K562 (cell line): ENCODE measurements around the gene EXOSC2. TPM values are rescaled to one million over a fixed set of nuclear protein-coding genes. Genes with fewer than 3 reads are reported as not detected.

Source experiments
- DPF2 ChIP-seq: fragments of 450-650 bp; IDR thresholded peaks from 2 replicates; pipeline ENCODE4 v1.6.1; 2016
- FIP1L1 ChIP-seq: fragments of 200-400 bp; formaldehyde crosslinking; IDR thresholded peaks from 2 replicates; pipeline ENCODE4 v1.6.1; 2018; ENCODE audit warnings: mild to moderate bottlenecking, low read depth, low read length; ENCODE audit not compliant: poor library complexity, severe bottlenecking
- NFRKB ChIP-seq: fragments of 450-650 bp; IDR thresholded peaks from 2 replicates; pipeline ENCODE4 v1.6.1; 2016; ENCODE audit warnings: low read depth
- RBM15 ChIP-seq: fragments of 200-400 bp; formaldehyde crosslinking; IDR thresholded peaks from 2 replicates; pipeline ENCODE4 v1.6.1; 2018; ENCODE audit warnings: mild to moderate bottlenecking, low read length, moderate library complexity; ENCODE audit not compliant: insufficient read depth
- SAP30 ChIP-seq: fragments of 200-600 bp; sonication (generic); IDR thresholded peaks from 2 replicates; pipeline ENCODE4 v1.6.1; 2012; ENCODE audit warnings: borderline replicate concordance, low read depth, mild to moderate bottlenecking, moderate library complexity, low read length, control low read depth, inconsistent platforms; ENCODE audit not compliant: insufficient read depth, poor library complexity, severe bottlenecking
- SIN3A ChIP-seq, 2 experiments: fragments of 150-350 bp in 1 of 2; IDR thresholded peaks; 2 replicates each; pipeline ENCODE4 v1.6.1; 2011 to 2016; ENCODE audit warnings: borderline replicate concordance in 2 of 2, low read depth in 2 of 2, low read length in 2 of 2, mild to moderate bottlenecking in 2 of 2, moderate library complexity in 2 of 2; ENCODE audit not compliant: control insufficient read depth in 1 of 2
- SOX6 ChIP-seq: fragments of 450-650 bp; IDR thresholded peaks from 2 replicates; pipeline ENCODE4 v1.6.1; 2014; ENCODE audit warnings: mild to moderate bottlenecking
- SRSF3 ChIP-seq: fragments of 200-400 bp; formaldehyde crosslinking; IDR thresholded peaks from 2 replicates; pipeline ENCODE4 v1.6.1; 2016; ENCODE audit warnings: mild to moderate bottlenecking, low read length, moderate library complexity; ENCODE audit not compliant: insufficient read depth
- TAF7 ChIP-seq: fragments of 450-650 bp; IDR thresholded peaks from 2 replicates; pipeline ENCODE4 v1.6.1; 2016; ENCODE audit warnings: missing genetic modification characterization, missing compliant biosample characterization
- TFAM ChIP-seq: fragments of 250-450 bp; sonication (Bioruptor Pico); conservative IDR thresholded peaks from 2 replicates; pipeline ENCODE4 v1.5.0; 2021; ENCODE audit warnings: mild to moderate bottlenecking, moderate library complexity
- ZNF431 ChIP-seq: sonication (generic); formaldehyde crosslinking; IDR thresholded peaks from 2 replicates; pipeline ENCODE4 v1.8.0; 2022; ENCODE audit warnings: mild to moderate bottlenecking, missing genetic modification reagents
- polyA plus RNA-seq, 8 experiments: library from polyadenylated mRNA; depleted of rRNA in 4 of 8; stranded (reverse) in 5 of 8; unstranded in 3 of 8; fragments of >200 nt; fragmentation: Nextera tagmentation in 2 of 8; fragmentation: Illumina TruSeq in 1 of 8; extraction: Ambion mirVana in 2 of 8; extraction: Trizol in 1 of 8; gene quantifications; 2 replicates each; pipeline versions ENCODE4 v1.2.1 to v1.2.3, GENCODE V29; 2011 to 2014; ENCODE audit warnings: inconsistent platforms in 1 of 8, missing spikeins in 1 of 8
- total RNA-seq, 7 experiments: library from RNA; depleted of rRNA in 6 of 7; stranded (reverse); fragments of >200 nt in 6 of 7; fragmentation: Illumina TruSeq in 2 of 7; extraction: Trizol in 2 of 7; gene quantifications; 2 replicates each; pipeline versions ENCODE4 v1.2.1 to v1.2.3, GENCODE V29; 2011 to 2021; ENCODE audit warnings: low replicate concordance in 1 of 7
- TF ChIP-seq, protein P1 (sequence below): fragments of 450-650 bp; IDR thresholded peaks from 2 replicates; pipeline ENCODE4 v1.6.1; 2016; ENCODE audit warnings: mild to moderate bottlenecking, moderate library complexity
- TF ChIP-seq, protein P2 (sequence below): sonication (generic); formaldehyde crosslinking; IDR thresholded peaks from 2 replicates; pipeline ENCODE4 v1.8.1; 2023; ENCODE audit warnings: mild to moderate bottlenecking, missing genetic modification reagents

The EXOSC2 gene
- total and polyA plus RNA-seq, 9 of the 15 experiments (the other 6 are each of a cell fraction or from before 2014, with no cell fraction given): 46.0 to 101 (median 77.6) TPM

DNA sequence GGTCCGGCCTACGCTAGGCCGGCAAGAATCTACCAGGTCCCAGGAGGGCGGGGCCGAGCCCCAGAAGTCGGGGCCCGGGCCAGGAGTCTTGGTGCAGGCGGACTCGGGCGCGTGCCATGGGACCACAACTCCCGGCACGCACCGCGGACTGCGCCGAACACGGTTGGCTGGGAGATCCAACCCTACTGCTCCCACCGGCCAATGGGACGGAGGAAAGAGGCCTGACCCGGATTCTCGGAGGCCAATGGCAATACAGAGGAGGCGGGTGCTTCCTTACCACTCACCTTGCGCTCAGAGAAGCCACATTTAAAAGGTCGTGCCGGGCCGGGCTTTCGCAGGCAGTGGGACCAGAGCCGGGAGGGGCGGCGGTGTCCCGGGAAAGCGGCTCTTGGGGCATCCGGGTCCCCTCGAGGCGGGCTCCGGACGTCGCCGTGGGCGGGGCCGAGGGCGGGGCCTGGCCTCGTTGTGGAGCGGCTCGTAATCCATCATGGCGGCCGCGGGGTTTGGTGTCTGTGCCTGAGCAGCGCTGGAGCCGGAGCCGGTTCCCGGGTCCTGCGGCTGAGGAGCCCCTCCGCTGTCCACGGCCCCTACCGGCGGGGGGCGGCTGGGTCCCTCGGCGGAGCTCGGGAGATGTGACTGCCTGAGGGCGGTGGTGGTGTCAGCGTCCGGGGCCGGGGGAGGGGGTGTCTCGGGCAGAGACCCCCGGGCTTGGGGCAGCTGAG, 19.1 kb downstream of the EXOSC2 start (continued):
- TF ChIP-seq, protein P1, sequence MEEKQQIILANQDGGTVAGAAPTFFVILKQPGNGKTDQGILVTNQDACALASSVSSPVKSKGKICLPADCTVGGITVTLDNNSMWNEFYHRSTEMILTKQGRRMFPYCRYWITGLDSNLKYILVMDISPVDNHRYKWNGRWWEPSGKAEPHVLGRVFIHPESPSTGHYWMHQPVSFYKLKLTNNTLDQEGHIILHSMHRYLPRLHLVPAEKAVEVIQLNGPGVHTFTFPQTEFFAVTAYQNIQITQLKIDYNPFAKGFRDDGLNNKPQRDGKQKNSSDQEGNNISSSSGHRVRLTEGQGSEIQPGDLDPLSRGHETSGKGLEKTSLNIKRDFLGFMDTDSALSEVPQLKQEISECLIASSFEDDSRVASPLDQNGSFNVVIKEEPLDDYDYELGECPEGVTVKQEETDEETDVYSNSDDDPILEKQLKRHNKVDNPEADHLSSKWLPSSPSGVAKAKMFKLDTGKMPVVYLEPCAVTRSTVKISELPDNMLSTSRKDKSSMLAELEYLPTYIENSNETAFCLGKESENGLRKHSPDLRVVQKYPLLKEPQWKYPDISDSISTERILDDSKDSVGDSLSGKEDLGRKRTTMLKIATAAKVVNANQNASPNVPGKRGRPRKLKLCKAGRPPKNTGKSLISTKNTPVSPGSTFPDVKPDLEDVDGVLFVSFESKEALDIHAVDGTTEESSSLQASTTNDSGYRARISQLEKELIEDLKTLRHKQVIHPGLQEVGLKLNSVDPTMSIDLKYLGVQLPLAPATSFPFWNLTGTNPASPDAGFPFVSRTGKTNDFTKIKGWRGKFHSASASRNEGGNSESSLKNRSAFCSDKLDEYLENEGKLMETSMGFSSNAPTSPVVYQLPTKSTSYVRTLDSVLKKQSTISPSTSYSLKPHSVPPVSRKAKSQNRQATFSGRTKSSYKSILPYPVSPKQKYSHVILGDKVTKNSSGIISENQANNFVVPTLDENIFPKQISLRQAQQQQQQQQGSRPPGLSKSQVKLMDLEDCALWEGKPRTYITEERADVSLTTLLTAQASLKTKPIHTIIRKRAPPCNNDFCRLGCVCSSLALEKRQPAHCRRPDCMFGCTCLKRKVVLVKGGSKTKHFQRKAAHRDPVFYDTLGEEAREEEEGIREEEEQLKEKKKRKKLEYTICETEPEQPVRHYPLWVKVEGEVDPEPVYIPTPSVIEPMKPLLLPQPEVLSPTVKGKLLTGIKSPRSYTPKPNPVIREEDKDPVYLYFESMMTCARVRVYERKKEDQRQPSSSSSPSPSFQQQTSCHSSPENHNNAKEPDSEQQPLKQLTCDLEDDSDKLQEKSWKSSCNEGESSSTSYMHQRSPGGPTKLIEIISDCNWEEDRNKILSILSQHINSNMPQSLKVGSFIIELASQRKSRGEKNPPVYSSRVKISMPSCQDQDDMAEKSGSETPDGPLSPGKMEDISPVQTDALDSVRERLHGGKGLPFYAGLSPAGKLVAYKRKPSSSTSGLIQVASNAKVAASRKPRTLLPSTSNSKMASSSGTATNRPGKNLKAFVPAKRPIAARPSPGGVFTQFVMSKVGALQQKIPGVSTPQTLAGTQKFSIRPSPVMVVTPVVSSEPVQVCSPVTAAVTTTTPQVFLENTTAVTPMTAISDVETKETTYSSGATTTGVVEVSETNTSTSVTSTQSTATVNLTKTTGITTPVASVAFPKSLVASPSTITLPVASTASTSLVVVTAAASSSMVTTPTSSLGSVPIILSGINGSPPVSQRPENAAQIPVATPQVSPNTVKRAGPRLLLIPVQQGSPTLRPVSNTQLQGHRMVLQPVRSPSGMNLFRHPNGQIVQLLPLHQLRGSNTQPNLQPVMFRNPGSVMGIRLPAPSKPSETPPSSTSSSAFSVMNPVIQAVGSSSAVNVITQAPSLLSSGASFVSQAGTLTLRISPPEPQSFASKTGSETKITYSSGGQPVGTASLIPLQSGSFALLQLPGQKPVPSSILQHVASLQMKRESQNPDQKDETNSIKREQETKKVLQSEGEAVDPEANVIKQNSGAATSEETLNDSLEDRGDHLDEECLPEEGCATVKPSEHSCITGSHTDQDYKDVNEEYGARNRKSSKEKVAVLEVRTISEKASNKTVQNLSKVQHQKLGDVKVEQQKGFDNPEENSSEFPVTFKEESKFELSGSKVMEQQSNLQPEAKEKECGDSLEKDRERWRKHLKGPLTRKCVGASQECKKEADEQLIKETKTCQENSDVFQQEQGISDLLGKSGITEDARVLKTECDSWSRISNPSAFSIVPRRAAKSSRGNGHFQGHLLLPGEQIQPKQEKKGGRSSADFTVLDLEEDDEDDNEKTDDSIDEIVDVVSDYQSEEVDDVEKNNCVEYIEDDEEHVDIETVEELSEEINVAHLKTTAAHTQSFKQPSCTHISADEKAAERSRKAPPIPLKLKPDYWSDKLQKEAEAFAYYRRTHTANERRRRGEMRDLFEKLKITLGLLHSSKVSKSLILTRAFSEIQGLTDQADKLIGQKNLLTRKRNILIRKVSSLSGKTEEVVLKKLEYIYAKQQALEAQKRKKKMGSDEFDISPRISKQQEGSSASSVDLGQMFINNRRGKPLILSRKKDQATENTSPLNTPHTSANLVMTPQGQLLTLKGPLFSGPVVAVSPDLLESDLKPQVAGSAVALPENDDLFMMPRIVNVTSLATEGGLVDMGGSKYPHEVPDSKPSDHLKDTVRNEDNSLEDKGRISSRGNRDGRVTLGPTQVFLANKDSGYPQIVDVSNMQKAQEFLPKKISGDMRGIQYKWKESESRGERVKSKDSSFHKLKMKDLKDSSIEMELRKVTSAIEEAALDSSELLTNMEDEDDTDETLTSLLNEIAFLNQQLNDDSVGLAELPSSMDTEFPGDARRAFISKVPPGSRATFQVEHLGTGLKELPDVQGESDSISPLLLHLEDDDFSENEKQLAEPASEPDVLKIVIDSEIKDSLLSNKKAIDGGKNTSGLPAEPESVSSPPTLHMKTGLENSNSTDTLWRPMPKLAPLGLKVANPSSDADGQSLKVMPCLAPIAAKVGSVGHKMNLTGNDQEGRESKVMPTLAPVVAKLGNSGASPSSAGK: no peak
- TF ChIP-seq RBM15: no peak
- no peak for TF ChIP-seq DPF2
- TF ChIP-seq SRSF3: no peak
- TF ChIP-seq SIN3A (IDR thresholded peaks at IDR 0.05; ENCODE audit: borderline replicate concordance in 2 of 2, control insufficient read depth in 1 of 2, low read depth in 2 of 2, low read length in 2 of 2): peak; percentile 61 to 79; a peak in 2 of 4 replicates
- peak; percentile 84; the same call in 1 of the 2 replicates for TF ChIP-seq TAF7 (tag)
- TF ChIP-seq, protein P2, sequence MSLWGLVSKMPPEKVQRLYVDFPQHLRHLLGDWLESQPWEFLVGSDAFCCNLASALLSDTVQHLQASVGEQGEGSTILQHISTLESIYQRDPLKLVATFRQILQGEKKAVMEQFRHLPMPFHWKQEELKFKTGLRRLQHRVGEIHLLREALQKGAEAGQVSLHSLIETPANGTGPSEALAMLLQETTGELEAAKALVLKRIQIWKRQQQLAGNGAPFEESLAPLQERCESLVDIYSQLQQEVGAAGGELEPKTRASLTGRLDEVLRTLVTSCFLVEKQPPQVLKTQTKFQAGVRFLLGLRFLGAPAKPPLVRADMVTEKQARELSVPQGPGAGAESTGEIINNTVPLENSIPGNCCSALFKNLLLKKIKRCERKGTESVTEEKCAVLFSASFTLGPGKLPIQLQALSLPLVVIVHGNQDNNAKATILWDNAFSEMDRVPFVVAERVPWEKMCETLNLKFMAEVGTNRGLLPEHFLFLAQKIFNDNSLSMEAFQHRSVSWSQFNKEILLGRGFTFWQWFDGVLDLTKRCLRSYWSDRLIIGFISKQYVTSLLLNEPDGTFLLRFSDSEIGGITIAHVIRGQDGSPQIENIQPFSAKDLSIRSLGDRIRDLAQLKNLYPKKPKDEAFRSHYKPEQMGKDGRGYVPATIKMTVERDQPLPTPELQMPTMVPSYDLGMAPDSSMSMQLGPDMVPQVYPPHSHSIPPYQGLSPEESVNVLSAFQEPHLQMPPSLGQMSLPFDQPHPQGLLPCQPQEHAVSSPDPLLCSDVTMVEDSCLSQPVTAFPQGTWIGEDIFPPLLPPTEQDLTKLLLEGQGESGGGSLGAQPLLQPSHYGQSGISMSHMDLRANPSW (CRISPR knock-in tag): no peak
- TF ChIP-seq TFAM: no peak
- peak; percentile 71; the same call in 1 of the 2 replicates for TF ChIP-seq NFRKB
- peak; percentile 78 for TF ChIP-seq SAP30
- no peak for TF ChIP-seq FIP1L1
- no peak for TF ChIP-seq ZNF431 (CRISPR knock-in tag)
- no peak for TF ChIP-seq SOX6
